NT2/D1 (cell line): ENCODE data around the gene ACSL4.

Experiments
- DNase-seq: peaks from one replicate; pipeline ENCODE4 v3.0.0-alpha.2; 2011; ENCODE audit warnings: low read depth, low spot score
- H3K27me3 ChIP-seq: 2 replicates; pipeline ENCODE4 v1.6.0; 2011; ENCODE audit warnings: mild to moderate bottlenecking; ENCODE audit not compliant: insufficient read length, insufficient read depth
- H3K36me3 ChIP-seq: 2 replicates; pipeline ENCODE4 v1.6.1; 2011; ENCODE audit warnings: mild to moderate bottlenecking, low read length, mixed read lengths; ENCODE audit not compliant: insufficient read depth, insufficient read length
- H3K4me1 ChIP-seq: 2 replicates; pipeline ENCODE4 v1.5.1; 2011; ENCODE audit not compliant: insufficient read depth, insufficient read length
- H3K4me3 ChIP-seq: 2 replicates; pipeline ENCODE4 v1.5.1; 2011; ENCODE audit warnings: low read depth; ENCODE audit not compliant: insufficient read length
- H3K9ac ChIP-seq: 2 replicates; pipeline ENCODE4 v1.6.0; 2011; ENCODE audit warnings: low read depth; ENCODE audit not compliant: insufficient read length
- H3K9me3 ChIP-seq: 2 replicates; pipeline ENCODE4 v1.5.1; 2011; ENCODE audit warnings: mild to moderate bottlenecking, low read length; ENCODE audit not compliant: insufficient read depth
- SUZ12 ChIP-seq: IDR thresholded peaks from 2 replicates; pipeline ENCODE4 v1.6.1; 2011; ENCODE audit not compliant: insufficient read length, insufficient read depth; ENCODE audit errors: extremely low read depth
- YY1 ChIP-seq: IDR thresholded peaks from 2 replicates; pipeline ENCODE4 v1.6.1; 2011; ENCODE audit not compliant: insufficient read length, insufficient read depth
- ZNF274 ChIP-seq: IDR thresholded peaks from 2 replicates; pipeline ENCODE4 v1.6.1; 2011; ENCODE audit warnings: mild to moderate bottlenecking, low read depth, low read length

ACSL4 gene

GRCh38 chrX:109732807-109733612 lies at the start of gene ACSL4:
Gene ACSL4, minus strand, starts transcription at chrX:109733257. Its CDS starts 49,894 bp downstream, at chrX:109683363.
- H3K4me3 ChIP-seq: peak within 1 kb of the TSS; percentile 70
- peak within 1 kb of the TSS; percentile 81 for H3K9ac ChIP-seq
- peaks cover 7% of the 10 kb centered on the region for H3K27me3 ChIP-seq
- no peak for TF ChIP-seq SUZ12
- no peak for TF ChIP-seq YY1
- TF ChIP-seq ZNF274: no peak
- no peaks in the 10 kb centered on the region for H3K4me1 ChIP-seq
- DNase-seq: peak; percentile 75
- peaks cover 11% of the 10 kb centered on the region for H3K9me3 ChIP-seq
- no peaks in the 10 kb centered on the region for H3K36me3 ChIP-seq

GRCh38 chrX:109777749-109778148 lies 44.7 kb upstream of the ACSL4 start:
- DNase-seq: no peak
- H3K27me3 ChIP-seq: no peaks in the 10 kb centered on the region
- no peak for TF ChIP-seq ZNF274
- no peaks in the 10 kb centered on the region for H3K4me1 ChIP-seq
- H3K9me3 ChIP-seq: no peaks in the 10 kb centered on the region
- H3K4me3 ChIP-seq: no peak overlapping the region
- H3K9ac ChIP-seq: no peak overlapping the region
- no peaks in the 10 kb centered on the region for H3K36me3 ChIP-seq

- no peak overlapping the region for H3K4me3 ChIP-seq
- TF ChIP-seq YY1 (no peak), ZNF274 (no peak), SUZ12 (no peak)
- H3K4me1 ChIP-seq: no peaks in the 10 kb centered on the region
- no peaks in the 10 kb centered on the region for H3K27me3 ChIP-seq
- DNase-seq: no peak
- H3K36me3 ChIP-seq: no peaks in the 10 kb centered on the region
- H3K9ac ChIP-seq: no peak overlapping the region
- H3K9me3 ChIP-seq: no peaks in the 10 kb centered on the region
Observed at GRCh38 chrX:109776986-109777385, 43.9 kb upstream of the ACSL4 start.

- Histone ChIP-seq H3K4me3 (no peak overlapping the region), H3K4me1 (no peaks in the 10 kb centered on the region), H3K27me3 (no peaks in the 10 kb centered on the region), H3K9ac (no peak overlapping the region), H3K9me3 (no peaks in the 10 kb centered on the region), H3K36me3 (no peaks in the 10 kb centered on the region)
- TF ChIP-seq ZNF274 (no peak), SUZ12 (no peak), YY1 (no peak)
- no peak for DNase-seq
Observed at GRCh38 chrX:109776432-109776831, 43.4 kb upstream of the ACSL4 start.

GRCh38 chrX:109775386-109775785 lies 42.3 kb upstream of the ACSL4 start:
- Histone ChIP-seq H3K36me3 (no peaks in the 10 kb centered on the region), H3K27me3 (no peaks in the 10 kb centered on the region), H3K4me1 (no peaks in the 10 kb centered on the region), H3K9ac (no peak overlapping the region), H3K4me3 (no peak overlapping the region), H3K9me3 (no peaks in the 10 kb centered on the region)
- TF ChIP-seq SUZ12 (no peak), ZNF274 (no peak), YY1 (no peak)
- no peak for DNase-seq

- Histone ChIP-seq H3K36me3 (no peaks in the 10 kb centered on the region), H3K9ac (no peak overlapping the region), H3K4me3 (no peak overlapping the region), H3K27me3 (no peaks in the 10 kb centered on the region), H3K4me1 (no peaks in the 10 kb centered on the region), H3K9me3 (no peaks in the 10 kb centered on the region)
- DNase-seq: no peak
- no peak for TF ChIP-seq SUZ12
- no peak for TF ChIP-seq YY1
- no peak for TF ChIP-seq ZNF274
Observed at GRCh38 chrX:109774706-109775105, 41.6 kb upstream of the ACSL4 start.

- Histone ChIP-seq H3K4me3 (no peak overlapping the region), H3K36me3 (no peaks in the 10 kb centered on the region), H3K9me3 (no peaks in the 10 kb centered on the region), H3K4me1 (no peaks in the 10 kb centered on the region), H3K9ac (no peak overlapping the region), H3K27me3 (no peaks in the 10 kb centered on the region)
- TF ChIP-seq ZNF274 (no peak), YY1 (no peak), SUZ12 (no peak)
- no peak for DNase-seq
Observed at GRCh38 chrX:109774136-109774535, 41.1 kb upstream of the ACSL4 start.
